Lower leg skin (tissue), 3 donors: ENCODE measurements around the gene EML4.

Source experiments
- POLR2A ChIP-seq, 2 donors: fragments of 450-650 bp; IDR thresholded peaks; one replicate each; pipeline ENCODE4 v1.6.1; 2016 to 2017; ENCODE audit warnings: antibody characterized with exemption in 2 of 2, mild to moderate bottlenecking in 1 of 2, moderate library complexity in 1 of 2
- TF ChIP-seq, protein P1 (sequence below), 3 donors: fragments of 450-650 bp; IDR thresholded peaks; one replicate each; pipeline ENCODE4 v1.5.1; 2016; ENCODE audit warnings: antibody characterized with exemption in 3 of 3, mild to moderate bottlenecking in 3 of 3, moderate library complexity in 2 of 3

DNA sequence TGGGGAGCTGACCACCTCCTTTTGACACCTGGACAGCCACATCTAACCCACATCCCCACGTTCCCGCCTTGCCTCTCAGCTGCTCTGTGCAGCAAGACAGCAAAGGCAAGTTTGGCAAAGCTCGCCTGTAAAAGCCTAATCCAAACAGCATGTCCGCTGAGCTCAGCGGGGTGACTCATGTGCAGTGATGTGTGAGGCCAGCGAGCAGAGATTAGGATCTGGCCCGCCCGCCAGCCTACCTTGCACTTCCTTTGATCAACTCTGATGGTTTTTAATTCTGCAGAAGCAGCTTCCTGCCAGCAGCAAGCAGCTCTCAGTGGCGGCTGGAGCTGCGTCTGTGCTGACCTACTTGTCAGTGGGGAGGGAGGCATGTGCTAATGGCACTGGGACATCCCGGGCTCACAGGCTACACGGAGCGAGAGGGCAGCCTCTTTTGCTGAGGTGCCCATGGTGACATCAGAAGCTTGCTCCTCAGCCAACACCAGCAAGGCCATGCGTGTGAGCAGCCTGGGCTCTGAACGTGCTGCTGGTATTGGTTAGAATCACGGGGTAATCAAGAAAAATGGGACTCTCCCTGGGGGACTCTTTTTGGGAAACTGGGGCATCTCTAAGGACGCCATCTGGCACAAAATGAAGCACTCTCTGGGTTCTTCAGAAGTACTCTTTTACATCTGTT is 36.0 kb upstream of the EML4 start:
- no peak for TF ChIP-seq POLR2A (IDR thresholded peaks at IDR 0.05)
- TF ChIP-seq, protein P1, sequence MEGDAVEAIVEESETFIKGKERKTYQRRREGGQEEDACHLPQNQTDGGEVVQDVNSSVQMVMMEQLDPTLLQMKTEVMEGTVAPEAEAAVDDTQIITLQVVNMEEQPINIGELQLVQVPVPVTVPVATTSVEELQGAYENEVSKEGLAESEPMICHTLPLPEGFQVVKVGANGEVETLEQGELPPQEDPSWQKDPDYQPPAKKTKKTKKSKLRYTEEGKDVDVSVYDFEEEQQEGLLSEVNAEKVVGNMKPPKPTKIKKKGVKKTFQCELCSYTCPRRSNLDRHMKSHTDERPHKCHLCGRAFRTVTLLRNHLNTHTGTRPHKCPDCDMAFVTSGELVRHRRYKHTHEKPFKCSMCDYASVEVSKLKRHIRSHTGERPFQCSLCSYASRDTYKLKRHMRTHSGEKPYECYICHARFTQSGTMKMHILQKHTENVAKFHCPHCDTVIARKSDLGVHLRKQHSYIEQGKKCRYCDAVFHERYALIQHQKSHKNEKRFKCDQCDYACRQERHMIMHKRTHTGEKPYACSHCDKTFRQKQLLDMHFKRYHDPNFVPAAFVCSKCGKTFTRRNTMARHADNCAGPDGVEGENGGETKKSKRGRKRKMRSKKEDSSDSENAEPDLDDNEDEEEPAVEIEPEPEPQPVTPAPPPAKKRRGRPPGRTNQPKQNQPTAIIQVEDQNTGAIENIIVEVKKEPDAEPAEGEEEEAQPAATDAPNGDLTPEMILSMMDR (IDR thresholded peaks at IDR 0.05), result no peak
